Glutamatergic neuron (in vitro differentiated cells): ENCODE results near the gene TSFM. TPM values are rescaled to one million over a fixed set of nuclear protein-coding genes. Genes with fewer than 3 reads are reported as not detected.

ENCODE experiments used
- DNase-seq: peaks from one replicate; pipeline ENCODE4 v3.0.0; 2022
- H3K27ac Mint-ChIP-seq: one replicate; pipeline ENCODE4 v1.8.0; 2020; ENCODE audit warnings: mild to moderate bottlenecking, mixed read lengths, inconsistent platforms; ENCODE audit not compliant: unreplicated experiment
- H3K27me3 Mint-ChIP-seq: one replicate; pipeline ENCODE4 v1.8.0; 2020; ENCODE audit warnings: mild to moderate bottlenecking, moderate library complexity, mixed read lengths, inconsistent platforms; ENCODE audit not compliant: unreplicated experiment
- H3K36me3 Mint-ChIP-seq: one replicate; pipeline ENCODE4 v1.8.0; 2020; ENCODE audit warnings: mild to moderate bottlenecking, mixed read lengths, inconsistent platforms; ENCODE audit not compliant: unreplicated experiment
- H3K4me1 Mint-ChIP-seq: one replicate; pipeline ENCODE4 v1.8.0; 2020; ENCODE audit warnings: mild to moderate bottlenecking, low read depth, mixed read lengths, inconsistent platforms; ENCODE audit not compliant: unreplicated experiment
- H3K4me3 Mint-ChIP-seq: one replicate; pipeline ENCODE4 v1.8.0; 2020; ENCODE audit warnings: mild to moderate bottlenecking, mixed read lengths, inconsistent platforms; ENCODE audit not compliant: unreplicated experiment
- H3K9me3 Mint-ChIP-seq: one replicate; pipeline ENCODE4 v1.8.0; 2020; ENCODE audit warnings: mild to moderate bottlenecking, moderate library complexity, mixed read lengths, inconsistent platforms; ENCODE audit not compliant: unreplicated experiment
- CTCF ChIP-seq: fragments of 200-600 bp; sonication (generic); IDR thresholded peaks from one replicate; pipeline ENCODE4 v1.5.0; 2021; ENCODE audit not compliant: partially characterized antibody, unreplicated experiment
- total RNA-seq: library from RNA; stranded (reverse); fragmentation: NEBNext Ultra II Directional; extraction: Animal tissue kit (Norgen Biotek cat#: 25700); gene quantifications from one replicate; pipeline ENCODE4 v1.2.1, GENCODE V29; 2021; ENCODE audit not compliant: unreplicated experiment

The TSFM gene
- total RNA-seq, 1 donor from 2014 or later, result 35.7 TPM

GRCh38 chr12:57800965-57801364, 18.4 kb downstream of the TSFM start:
- DNase-seq, result no peak
- Mint-ChIP-seq H3K36me3 (no peaks in the 10 kb centered on the region), H3K27me3 (peaks cover 1% of the 10 kb centered on the region), H3K27ac (no peak overlapping the region), H3K4me1 (no peaks in the 10 kb centered on the region), H3K9me3 (no peaks in the 10 kb centered on the region), H3K4me3 (no peak overlapping the region)
- TF ChIP-seq CTCF, result no peak

GRCh38 chr12:57802607-57803006, 20.0 kb downstream of the TSFM start:
- no peak overlapping the region for H3K27ac Mint-ChIP-seq
- DNase-seq, result no peak
- H3K4me1 Mint-ChIP-seq, result no peaks in the 10 kb centered on the region

GRCh38 chr12:57803319-57803893, 20.8 kb downstream of the TSFM start:
- Mint-ChIP-seq H3K27ac (no peak overlapping the region), H3K36me3 (no peaks in the 10 kb centered on the region), H3K4me3 (no peak overlapping the region), H3K9me3 (no peaks in the 10 kb centered on the region), H3K4me1 (no peaks in the 10 kb centered on the region), H3K27me3 (peaks cover 2% of the 10 kb centered on the region)
- TF ChIP-seq CTCF, result peak; percentile 75
- DNase-seq, result peak; percentile 72

More at GRCh38 chr12:57802607-57803006, 20.0 kb downstream of the TSFM start:
- Mint-ChIP-seq H3K4me3 (no peak overlapping the region), H3K27me3 (peaks cover 2% of the 10 kb centered on the region), H3K9me3 (no peaks in the 10 kb centered on the region), H3K36me3 (no peaks in the 10 kb centered on the region)
- TF ChIP-seq CTCF, result no peak

- Mint-ChIP-seq H3K27me3 (peaks cover 2% of the 10 kb centered on the region), H3K27ac (no peak overlapping the region), H3K4me3 (no peak overlapping the region), H3K36me3 (no peaks in the 10 kb centered on the region), H3K9me3 (no peaks in the 10 kb centered on the region), H3K4me1 (no peaks in the 10 kb centered on the region)
- TF ChIP-seq CTCF, result no peak
- DNase-seq, result no peak
These were observed 24.1 kb downstream of the TSFM start for GRCh38 chr12:57806677-57807076.

- Mint-ChIP-seq H3K4me3 (no peak overlapping the region), H3K27me3 (peaks cover 4% of the 10 kb centered on the region), H3K36me3 (no peaks in the 10 kb centered on the region), H3K27ac (no peak overlapping the region), H3K9me3 (no peaks in the 10 kb centered on the region), H3K4me1 (no peaks in the 10 kb centered on the region)
- no peak for DNase-seq
- no peak for TF ChIP-seq CTCF
These were observed 24.7 kb downstream of the TSFM start for GRCh38 chr12:57807285-57807684.
